Epithelial cell of proximal tubule (primary cell): ENCODE measurements around the gene FOXE1. TPM values are rescaled to one million over a fixed set of nuclear protein-coding genes. Genes with fewer than 3 reads are reported as not detected.

ENCODE experiments used
- DNase-seq: peaks from one replicate; pipeline ENCODE4 v3.0.0-alpha.2; 2011; ENCODE audit warnings: low read depth
- H3K4me3 ChIP-seq: 2 replicates; pipeline ENCODE4 v1.5.1; 2011; ENCODE audit warnings: low read depth, mild to moderate bottlenecking, low read length
- CTCF ChIP-seq: conservative IDR thresholded peaks from 2 replicates; pipeline ENCODE4 v1.5.1; 2012; ENCODE audit warnings: low read depth, mild to moderate bottlenecking, low read length
- total RNA-seq: library from RNA; depleted of rRNA; stranded (reverse); fragments of >200 nt; gene quantifications from 2 replicates; pipeline ENCODE4 v1.2.3, GENCODE V29; 2015

Gene FOXE1
- total RNA-seq, 1 donor from 2014 or later, result 0.35 TPM

GRCh38 chr9:97859346-97859745, 6.3 kb downstream of the FOXE1 start:
- no peak for TF ChIP-seq CTCF
- H3K4me3 ChIP-seq, result no peak overlapping the region
- no peak for DNase-seq

- H3K4me3 ChIP-seq, result no peak overlapping the region
- no peak for DNase-seq
- no peak for TF ChIP-seq CTCF
These were observed 7.6 kb downstream of the FOXE1 start for GRCh38 chr9:97860451-97861147.

- H3K4me3 ChIP-seq, result no peak overlapping the region
- TF ChIP-seq CTCF, result no peak
- DNase-seq, result no peak
These were observed 8.1 kb downstream of the FOXE1 start for GRCh38 chr9:97861148-97861475.

GRCh38 chr9:97863314-97863713, 10.3 kb downstream of the FOXE1 start:
- TF ChIP-seq CTCF, result no peak
- no peak for DNase-seq
- no peak overlapping the region for H3K4me3 ChIP-seq

DNA sequence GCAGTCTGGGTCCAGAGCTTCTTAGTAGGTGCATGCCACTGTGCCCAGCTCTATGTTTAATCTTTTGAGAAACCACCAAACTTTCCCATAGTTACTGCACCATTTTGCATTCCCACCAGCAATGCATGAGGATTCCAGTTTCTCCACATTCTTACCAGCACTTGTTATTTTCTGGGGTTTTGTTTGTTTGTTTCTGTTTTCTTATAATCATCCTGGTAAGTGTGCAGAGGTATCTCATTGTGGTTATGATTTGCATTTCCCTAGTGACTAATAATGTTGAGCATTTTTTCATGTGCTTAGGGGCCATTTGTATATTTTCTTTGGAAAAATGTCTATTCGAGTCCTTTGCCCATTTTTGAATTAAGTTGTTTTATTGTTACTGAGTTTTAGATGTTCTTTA, 11.4 kb downstream of the FOXE1 start:
- DNase-seq, result no peak
- no peak for TF ChIP-seq CTCF

GRCh38 chr9:97866300-97866699, 13.3 kb downstream of the FOXE1 start:
- no peak for DNase-seq
- TF ChIP-seq CTCF, result no peak
- H3K4me3 ChIP-seq, result no peak overlapping the region

More for the DNA sequence above, 11.4 kb downstream of the FOXE1 start:
- no peak overlapping the region for H3K4me3 ChIP-seq

- no peak for TF ChIP-seq CTCF
- no peak for DNase-seq
- H3K4me3 ChIP-seq, result no peak overlapping the region
These were observed 13.8 kb downstream of the FOXE1 start for GRCh38 chr9:97866848-97867247.
